Thoracic aorta (tissue), 2 donors: Measurements from ENCODE around the gene KRT5. TPM values are rescaled to one million over a fixed set of nuclear protein-coding genes. Genes with fewer than 3 reads are reported as not detected.
"Not testable (repeated sequence)": the region's sequence is repeated elsewhere in the genome, so short reads cannot be mapped to it uniquely, and the experiment has no call there.

Experiments used
- ATAC-seq: fragments of 150-250 bp; one replicate; pipeline ENCODE4 v1.8.0; 2017; ENCODE audit warnings: low read depth; ENCODE audit not compliant: insufficient number of reproducible peaks, low FRiP score
- DNase-seq: peaks from one replicate; pipeline ENCODE4 v3.0.0-alpha.2; 2020; ENCODE audit warnings: low spot score
- H3K27ac ChIP-seq, 2 donors: fragments of 200-600 bp; sonication (generic); 1 replicate in 1 of 2; 2 replicates in 1 of 2; pipeline ENCODE4 v1.5.1; 2016; ENCODE audit warnings: mild to moderate bottlenecking in 2 of 2, moderate library complexity in 2 of 2
- H3K27me3 ChIP-seq: fragments of 200-600 bp; sonication (generic); replicated peaks from 2 replicates; pipeline ENCODE4 v1.6.0; 2016; ENCODE audit warnings: mild to moderate bottlenecking; ENCODE audit not compliant: insufficient read depth
- H3K36me3 ChIP-seq: fragments of 200-600 bp; sonication (generic); one replicate; pipeline ENCODE4 v1.5.1; 2016
- H3K4me1 ChIP-seq, 2 donors: fragments of 200-600 bp; sonication (generic); 1 replicate in 1 of 2; 2 replicates in 1 of 2; pipeline versions ENCODE4 v1.5.1 to v1.6.0; 2016; ENCODE audit warnings: low read depth in 2 of 2, mild to moderate bottlenecking in 1 of 2; ENCODE audit not compliant: control insufficient read depth in 1 of 2
- H3K4me3 ChIP-seq: fragments of 200-600 bp; sonication (generic); 2 replicates; pipeline ENCODE4 v1.5.1; 2016; ENCODE audit warnings: mild to moderate bottlenecking
- H3K9me3 ChIP-seq: fragments of 200-600 bp; sonication (generic); 2 replicates; pipeline ENCODE4 v1.5.1; 2016
- CTCF ChIP-seq: fragments of 200-600 bp; sonication (generic); IDR thresholded peaks from one replicate; pipeline ENCODE4 v1.5.1; 2019; ENCODE audit warnings: antibody characterized with exemption
- total RNA-seq, 2 donors: library from RNA; depleted of rRNA; stranded (reverse); fragments of >200 nt; gene quantifications; one replicate each; pipeline versions ENCODE4 v1.1.0 to v1.2.3, GENCODE V29; 2016

The KRT5 gene
- total RNA-seq, 2 donors from 2014 or later: 7.6 TPM; not detected in 1

- Histone ChIP-seq H3K4me1 (no peaks in the 10 kb centered on the region), H3K4me3 (no peak overlapping the region), H3K9me3 (no peaks in the 10 kb centered on the region), H3K27me3 (no peaks in the 10 kb centered on the region), H3K27ac (no peak overlapping the region), H3K36me3 (no peaks in the 10 kb centered on the region)
- TF ChIP-seq CTCF: no peak
- ATAC-seq (no peak), DNase-seq (no peak)
Observed at GRCh38 chr12:52494518-52494917, 25.7 kb downstream of the KRT5 start.

GRCh38 chr12:52494100-52494499 lies 26.1 kb downstream of the KRT5 start:
- Histone ChIP-seq H3K4me3 (no peak overlapping the region), H3K36me3 (no peaks in the 10 kb centered on the region), H3K9me3 (no peaks in the 10 kb centered on the region), H3K27ac (no peak overlapping the region), H3K4me1 (no peaks in the 10 kb centered on the region), H3K27me3 (no peaks in the 10 kb centered on the region)
- no peak for TF ChIP-seq CTCF
- ATAC-seq: no peak
- DNase-seq: no peak

- no peak for TF ChIP-seq CTCF
- no peak for ATAC-seq
- Histone ChIP-seq H3K9me3 (no peaks in the 10 kb centered on the region), H3K4me1 (no peaks in the 10 kb centered on the region), H3K36me3 (no peaks in the 10 kb centered on the region), H3K27me3 (no peaks in the 10 kb centered on the region), H3K27ac (no peak within 1 kb of the TSS), H3K4me3 (no peak within 1 kb of the TSS)
- DNase-seq: no peak
Observed at GRCh38 chr12:52493172-52493571, 27.0 kb downstream of the KRT5 start, which contains the start of gene KRT6A. Gene KRT6A (minus strand): TSS chr12:52493257. CDS start chr12:52493188, 69 bp downstream.

- H3K9me3 ChIP-seq, H3K36me3 ChIP-seq, H3K27ac ChIP-seq, ATAC-seq, H3K4me1 ChIP-seq, H3K27me3 ChIP-seq, H3K4me3 ChIP-seq, DNase-seq: not testable (repeated sequence)
Observed at GRCh38 chr12:52492405-52492804, 27.8 kb downstream of the KRT5 start.

- DNase-seq, H3K27ac ChIP-seq, H3K4me3 ChIP-seq, H3K27me3 ChIP-seq, H3K36me3 ChIP-seq, ATAC-seq, H3K9me3 ChIP-seq, H3K4me1 ChIP-seq: not testable (repeated sequence)
Observed at GRCh38 chr12:52491495-52491894, 28.7 kb downstream of the KRT5 start.

GRCh38 chr12:52488736-52489135 lies 31.5 kb downstream of the KRT5 start:
- ATAC-seq: no peak
- H3K4me1 ChIP-seq: no peaks in the 10 kb centered on the region
- no peaks in the 10 kb centered on the region for H3K9me3 ChIP-seq
- DNase-seq: no peak
- no peak overlapping the region for H3K4me3 ChIP-seq
- no peaks in the 10 kb centered on the region for H3K36me3 ChIP-seq
- H3K27me3 ChIP-seq: no peaks in the 10 kb centered on the region
- TF ChIP-seq CTCF: no peak
- no peak overlapping the region for H3K27ac ChIP-seq

- ATAC-seq, H3K36me3 ChIP-seq, H3K27ac ChIP-seq, H3K4me3 ChIP-seq, H3K4me1 ChIP-seq, DNase-seq, H3K9me3 ChIP-seq, H3K27me3 ChIP-seq: not testable (repeated sequence)
Observed at GRCh38 chr12:52487744-52488443, 32.3 kb downstream of the KRT5 start.
